ENCODE measurements around the gene GPC6.

DNA sequence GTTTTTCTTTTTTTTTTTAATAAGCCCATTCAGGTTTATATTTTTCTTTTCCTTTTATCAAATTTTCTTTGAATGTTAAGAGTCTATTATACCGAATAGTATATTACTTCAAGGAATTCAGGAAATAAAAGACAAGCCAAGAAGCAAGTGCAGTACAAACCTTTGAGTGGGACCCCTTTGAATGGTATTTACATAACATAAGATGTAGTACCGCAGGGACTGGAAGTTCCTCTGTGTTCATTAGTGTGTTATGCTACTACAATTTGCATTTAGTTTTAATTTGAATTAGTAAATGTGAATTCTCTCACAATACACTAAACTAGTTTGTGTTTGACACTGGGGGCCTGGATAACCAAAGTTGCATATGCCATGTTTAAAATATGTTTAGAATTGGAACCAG lies 913.4 kb downstream of the GPC6 start:
- TF ChIP-seq POLR2AphosphoS5 (IDR thresholded peaks at IDR 0.05; ENCODE audit: low read depth, low read length), result no peak
- TF ChIP-seq, protein P1, sequence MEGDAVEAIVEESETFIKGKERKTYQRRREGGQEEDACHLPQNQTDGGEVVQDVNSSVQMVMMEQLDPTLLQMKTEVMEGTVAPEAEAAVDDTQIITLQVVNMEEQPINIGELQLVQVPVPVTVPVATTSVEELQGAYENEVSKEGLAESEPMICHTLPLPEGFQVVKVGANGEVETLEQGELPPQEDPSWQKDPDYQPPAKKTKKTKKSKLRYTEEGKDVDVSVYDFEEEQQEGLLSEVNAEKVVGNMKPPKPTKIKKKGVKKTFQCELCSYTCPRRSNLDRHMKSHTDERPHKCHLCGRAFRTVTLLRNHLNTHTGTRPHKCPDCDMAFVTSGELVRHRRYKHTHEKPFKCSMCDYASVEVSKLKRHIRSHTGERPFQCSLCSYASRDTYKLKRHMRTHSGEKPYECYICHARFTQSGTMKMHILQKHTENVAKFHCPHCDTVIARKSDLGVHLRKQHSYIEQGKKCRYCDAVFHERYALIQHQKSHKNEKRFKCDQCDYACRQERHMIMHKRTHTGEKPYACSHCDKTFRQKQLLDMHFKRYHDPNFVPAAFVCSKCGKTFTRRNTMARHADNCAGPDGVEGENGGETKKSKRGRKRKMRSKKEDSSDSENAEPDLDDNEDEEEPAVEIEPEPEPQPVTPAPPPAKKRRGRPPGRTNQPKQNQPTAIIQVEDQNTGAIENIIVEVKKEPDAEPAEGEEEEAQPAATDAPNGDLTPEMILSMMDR (IDR thresholded peaks at IDR 0.05), result no peak
- no peak for TF ChIP-seq RFX5 (IDR thresholded peaks at IDR 0.05; ENCODE audit: low read length)
- TF ChIP-seq EP300 (IDR thresholded peaks at IDR 0.05; ENCODE audit: borderline replicate concordance in 1 of 2, low read depth in 1 of 2, low read length in 1 of 2), result no peak
- TF ChIP-seq CHD2 (IDR thresholded peaks at IDR 0.05; ENCODE audit: low read length, partially characterized antibody), result no peak
- TF ChIP-seq, protein P2, sequence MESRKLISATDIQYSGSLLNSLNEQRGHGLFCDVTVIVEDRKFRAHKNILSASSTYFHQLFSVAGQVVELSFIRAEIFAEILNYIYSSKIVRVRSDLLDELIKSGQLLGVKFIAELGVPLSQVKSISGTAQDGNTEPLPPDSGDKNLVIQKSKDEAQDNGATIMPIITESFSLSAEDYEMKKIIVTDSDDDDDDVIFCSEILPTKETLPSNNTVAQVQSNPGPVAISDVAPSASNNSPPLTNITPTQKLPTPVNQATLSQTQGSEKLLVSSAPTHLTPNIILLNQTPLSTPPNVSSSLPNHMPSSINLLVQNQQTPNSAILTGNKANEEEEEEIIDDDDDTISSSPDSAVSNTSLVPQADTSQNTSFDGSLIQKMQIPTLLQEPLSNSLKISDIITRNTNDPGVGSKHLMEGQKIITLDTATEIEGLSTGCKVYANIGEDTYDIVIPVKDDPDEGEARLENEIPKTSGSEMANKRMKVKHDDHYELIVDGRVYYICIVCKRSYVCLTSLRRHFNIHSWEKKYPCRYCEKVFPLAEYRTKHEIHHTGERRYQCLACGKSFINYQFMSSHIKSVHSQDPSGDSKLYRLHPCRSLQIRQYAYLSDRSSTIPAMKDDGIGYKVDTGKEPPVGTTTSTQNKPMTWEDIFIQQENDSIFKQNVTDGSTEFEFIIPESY (IDR thresholded peaks at IDR 0.05; ENCODE audit: borderline replicate concordance, low read depth), result no peak
- no peak for TF ChIP-seq YY1 (IDR thresholded peaks at IDR 0.05; ENCODE audit: low read depth)
- TF ChIP-seq, protein P3, sequence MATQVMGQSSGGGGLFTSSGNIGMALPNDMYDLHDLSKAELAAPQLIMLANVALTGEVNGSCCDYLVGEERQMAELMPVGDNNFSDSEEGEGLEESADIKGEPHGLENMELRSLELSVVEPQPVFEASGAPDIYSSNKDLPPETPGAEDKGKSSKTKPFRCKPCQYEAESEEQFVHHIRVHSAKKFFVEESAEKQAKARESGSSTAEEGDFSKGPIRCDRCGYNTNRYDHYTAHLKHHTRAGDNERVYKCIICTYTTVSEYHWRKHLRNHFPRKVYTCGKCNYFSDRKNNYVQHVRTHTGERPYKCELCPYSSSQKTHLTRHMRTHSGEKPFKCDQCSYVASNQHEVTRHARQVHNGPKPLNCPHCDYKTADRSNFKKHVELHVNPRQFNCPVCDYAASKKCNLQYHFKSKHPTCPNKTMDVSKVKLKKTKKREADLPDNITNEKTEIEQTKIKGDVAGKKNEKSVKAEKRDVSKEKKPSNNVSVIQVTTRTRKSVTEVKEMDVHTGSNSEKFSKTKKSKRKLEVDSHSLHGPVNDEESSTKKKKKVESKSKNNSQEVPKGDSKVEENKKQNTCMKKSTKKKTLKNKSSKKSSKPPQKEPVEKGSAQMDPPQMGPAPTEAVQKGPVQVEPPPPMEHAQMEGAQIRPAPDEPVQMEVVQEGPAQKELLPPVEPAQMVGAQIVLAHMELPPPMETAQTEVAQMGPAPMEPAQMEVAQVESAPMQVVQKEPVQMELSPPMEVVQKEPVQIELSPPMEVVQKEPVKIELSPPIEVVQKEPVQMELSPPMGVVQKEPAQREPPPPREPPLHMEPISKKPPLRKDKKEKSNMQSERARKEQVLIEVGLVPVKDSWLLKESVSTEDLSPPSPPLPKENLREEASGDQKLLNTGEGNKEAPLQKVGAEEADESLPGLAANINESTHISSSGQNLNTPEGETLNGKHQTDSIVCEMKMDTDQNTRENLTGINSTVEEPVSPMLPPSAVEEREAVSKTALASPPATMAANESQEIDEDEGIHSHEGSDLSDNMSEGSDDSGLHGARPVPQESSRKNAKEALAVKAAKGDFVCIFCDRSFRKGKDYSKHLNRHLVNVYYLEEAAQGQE (IDR thresholded peaks at IDR 0.05; ENCODE audit: low read depth, low read length), result no peak
- TF ChIP-seq IRF3 (IDR thresholded peaks at IDR 0.05; ENCODE audit: low read depth, low read length), result no peak
- no peak for TF ChIP-seq EZH2phosphoT487 (IDR thresholded peaks at IDR 0.05; ENCODE audit: borderline replicate concordance, low read depth)
- no peak for TF ChIP-seq FOXM1 (IDR thresholded peaks at IDR 0.05; ENCODE audit: low read depth)
